Keratinocyte (primary cell): ENCODE measurements around the gene TXN2.

Experiments
- CTCF ChIP-seq, 3 experiments: IDR thresholded peaks in 1 of 3; conservative IDR thresholded peaks in 1 of 3; optimal IDR thresholded peaks in 1 of 3; 2 replicates in 2 of 3; 3 replicates in 1 of 3; pipeline versions ENCODE3 to v1.5.1; 2011; ENCODE audit warnings: low read length in 3 of 3, mild to moderate bottlenecking in 3 of 3, moderate library complexity in 2 of 3, control low read depth in 1 of 3, inconsistent platforms in 1 of 3; ENCODE audit not compliant: insufficient read depth in 2 of 3; ENCODE audit errors: extremely low read depth in 1 of 3
- EZH2 ChIP-seq: IDR thresholded peaks from one replicate; pipeline ENCODE4 v1.6.1; 2012; ENCODE audit warnings: inconsistent platforms, mild to moderate bottlenecking, low read length, moderate library complexity

- TF ChIP-seq CTCF (optimal IDR thresholded peaks at IDR 0.05 in 1 of 3, IDR thresholded peaks at IDR 0.05 in 1 of 3, conservative IDR thresholded peaks at IDR 0.05 in 1 of 3; ENCODE audit: extremely low read depth in 1 of 3, insufficient read depth in 2 of 3, low read length in 3 of 3) (no peak), EZH2 (no peak)
These were observed 31.6 kb upstream of the TXN2 start for GRCh38 chr22:36512991-36513390.
